ENCODE results near the gene EYA2.

EYA2 gene

DNA sequence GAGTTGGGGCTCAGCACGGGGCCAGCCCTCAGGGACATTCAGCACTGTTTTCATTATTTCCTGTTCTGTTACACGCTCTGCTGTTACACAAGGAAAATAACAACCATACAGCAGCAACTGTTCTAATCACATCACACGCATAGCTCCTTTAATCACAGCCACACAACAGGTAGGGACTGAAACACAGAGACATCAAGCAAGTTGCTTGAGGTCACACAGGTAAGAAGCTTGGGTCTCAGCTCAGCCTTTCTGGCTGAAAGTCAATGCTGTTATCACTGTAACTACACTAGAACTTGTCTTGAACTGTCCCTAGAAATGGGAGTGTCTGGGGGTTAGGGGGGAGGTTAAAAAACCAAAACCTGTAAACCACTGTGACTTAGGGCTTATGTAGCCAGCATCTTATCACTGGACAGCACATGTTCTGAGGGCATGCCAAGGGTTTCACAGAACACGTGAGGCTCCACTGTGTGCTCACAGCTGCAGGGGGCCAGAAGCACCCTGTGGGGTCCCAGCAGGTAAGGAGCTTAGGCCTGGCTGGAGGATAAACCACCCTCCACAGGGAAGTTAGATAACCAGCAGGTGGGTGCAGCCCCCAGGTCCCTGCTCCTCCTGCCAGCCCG is 146.0 kb downstream of the EYA2 start:
- DNase-seq, result no peak

DNA sequence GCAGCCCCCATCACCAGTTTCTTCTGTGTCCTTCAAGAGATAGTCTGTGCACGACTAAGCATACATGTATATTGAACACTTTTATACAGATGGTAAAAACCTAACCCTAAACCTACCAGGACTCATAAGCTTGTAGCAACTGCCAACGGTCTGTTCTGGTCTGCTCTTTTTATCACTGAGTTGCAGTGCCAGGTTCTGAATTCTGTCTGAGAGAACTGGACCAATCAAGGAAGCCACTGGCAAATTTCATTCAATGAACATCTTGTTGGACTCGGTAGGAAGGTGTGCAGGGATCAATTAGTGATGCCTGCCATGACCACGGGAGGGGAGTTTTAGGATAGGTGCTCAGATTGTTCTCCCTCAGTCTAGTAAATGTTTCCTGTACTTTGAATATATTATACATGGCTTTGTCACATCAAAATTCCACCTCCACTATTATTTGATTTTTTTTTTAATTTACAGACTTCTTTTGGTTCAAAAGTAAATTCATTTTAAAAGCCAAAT is 146.8 kb downstream of the EYA2 start:
- no peak for DNase-seq

DNA sequence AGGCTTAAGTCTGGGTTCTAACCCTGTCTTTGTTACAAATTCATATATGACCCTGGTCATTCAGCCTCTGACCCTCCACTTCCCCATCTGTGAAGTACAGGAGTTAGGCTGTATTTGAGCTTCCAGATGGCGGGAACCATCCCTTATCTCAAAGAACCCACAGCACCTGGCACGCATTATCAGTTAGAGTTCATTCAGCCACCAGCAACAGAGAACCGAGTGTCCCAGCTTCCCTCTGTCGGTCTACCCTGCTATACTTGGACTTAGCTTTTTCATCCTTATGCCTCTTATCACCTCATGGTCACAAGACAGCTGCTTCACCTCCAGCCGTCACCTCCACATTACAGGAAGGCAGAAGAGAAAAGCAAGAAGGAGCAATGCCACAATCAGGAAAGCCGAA is 147.8 kb downstream of the EYA2 start:
- DNase-seq, result no peak

DNA sequence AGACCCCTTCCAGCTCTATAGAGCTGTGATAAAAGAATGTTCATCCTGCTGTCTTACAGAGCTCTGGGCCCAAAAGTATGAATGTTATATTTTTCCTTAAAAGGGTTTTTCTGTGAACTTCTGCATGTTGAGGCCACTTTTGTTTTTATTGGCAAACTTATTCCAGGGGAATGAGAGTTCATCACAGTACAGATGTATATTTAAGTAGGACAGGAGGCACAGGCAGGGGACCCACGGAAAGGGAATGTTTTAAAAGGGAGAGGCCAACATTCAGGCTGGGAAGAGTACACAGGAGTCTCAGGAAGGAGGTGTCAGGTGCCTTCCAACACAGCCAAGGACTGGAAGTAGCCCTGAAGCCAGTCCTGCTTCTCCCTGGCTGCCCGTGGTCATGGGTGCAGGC is 148.4 kb downstream of the EYA2 start:
- no peak for DNase-seq

DNA sequence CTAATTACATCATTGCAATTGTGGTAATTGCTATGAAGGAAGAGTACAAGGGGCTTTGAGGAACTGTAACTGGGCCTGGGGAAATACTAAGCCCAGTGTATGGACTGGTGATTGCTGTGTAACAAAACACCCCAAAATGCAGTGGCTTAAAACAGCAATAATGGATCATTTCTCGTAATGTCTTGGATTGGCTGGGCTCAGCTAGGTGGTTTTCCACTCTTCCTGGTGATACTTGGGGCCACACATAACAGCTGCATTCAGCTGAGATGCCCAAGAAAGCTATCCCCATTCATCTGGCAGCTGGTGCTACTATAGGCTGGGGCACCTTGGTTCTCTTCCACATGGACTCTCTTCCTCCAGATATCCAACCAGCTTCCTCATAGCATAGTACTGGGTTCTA is 150.3 kb downstream of the EYA2 start:
- no peak for DNase-seq

DNA sequence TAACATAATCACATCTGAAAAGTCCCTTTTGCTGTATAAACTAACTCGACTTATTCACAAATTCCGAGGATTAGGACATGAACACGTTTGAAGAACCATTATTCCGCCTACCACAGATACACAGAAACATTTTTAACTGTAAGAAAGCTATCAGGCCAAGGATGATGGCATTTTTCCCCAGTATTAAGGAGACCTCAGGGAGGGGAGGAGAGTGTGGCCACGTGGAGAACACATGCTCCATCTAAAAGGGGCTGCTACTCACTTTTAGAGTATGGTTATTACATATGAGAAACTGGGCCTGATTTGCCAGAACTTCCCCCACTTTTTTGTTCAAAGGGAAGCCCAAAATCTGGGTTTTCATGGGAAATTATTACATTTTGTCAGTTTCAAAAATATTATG is 153.4 kb downstream of the EYA2 start:
- DNase-seq, result no peak

DNA sequence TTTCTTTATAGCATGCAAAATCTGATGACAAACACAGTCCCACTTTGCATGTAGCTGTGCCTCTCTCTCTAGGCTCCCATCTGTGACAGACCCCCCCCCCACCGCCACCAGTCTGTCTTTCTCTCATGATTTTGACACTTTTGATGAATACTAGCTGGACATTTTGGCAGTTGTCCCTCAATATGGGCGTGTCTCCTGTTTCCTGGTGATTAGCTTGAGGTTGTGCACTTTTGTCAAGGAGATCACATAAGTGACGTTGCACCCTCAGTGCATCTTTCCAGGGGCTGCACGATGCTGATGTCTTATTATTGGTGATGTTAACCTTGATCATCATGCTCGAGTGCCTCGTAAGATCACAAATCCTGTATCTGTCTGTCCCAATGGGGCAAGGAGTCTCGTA is 155.1 kb downstream of the EYA2 start:
- DNase-seq, result no peak

DNA sequence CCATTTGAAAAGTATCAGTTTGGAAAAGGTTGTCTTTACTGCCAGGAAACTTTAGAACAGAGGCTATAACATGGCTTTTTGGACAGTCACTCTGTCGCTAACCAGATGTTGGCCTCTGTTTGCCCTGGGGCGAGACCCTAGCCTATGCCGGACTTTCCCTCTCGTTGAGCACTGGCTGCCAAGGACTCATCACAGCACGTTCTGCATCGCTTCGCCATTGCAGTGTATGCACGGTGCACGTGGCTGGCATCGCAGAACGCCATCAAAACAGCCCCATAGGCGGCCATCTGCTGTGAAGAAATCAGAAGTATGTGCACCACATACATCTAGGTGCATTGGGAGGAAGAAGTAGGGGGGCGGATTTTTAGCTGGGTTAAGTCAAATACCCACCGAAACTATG is 156.4 kb downstream of the EYA2 start:
- no peak for DNase-seq

DNA sequence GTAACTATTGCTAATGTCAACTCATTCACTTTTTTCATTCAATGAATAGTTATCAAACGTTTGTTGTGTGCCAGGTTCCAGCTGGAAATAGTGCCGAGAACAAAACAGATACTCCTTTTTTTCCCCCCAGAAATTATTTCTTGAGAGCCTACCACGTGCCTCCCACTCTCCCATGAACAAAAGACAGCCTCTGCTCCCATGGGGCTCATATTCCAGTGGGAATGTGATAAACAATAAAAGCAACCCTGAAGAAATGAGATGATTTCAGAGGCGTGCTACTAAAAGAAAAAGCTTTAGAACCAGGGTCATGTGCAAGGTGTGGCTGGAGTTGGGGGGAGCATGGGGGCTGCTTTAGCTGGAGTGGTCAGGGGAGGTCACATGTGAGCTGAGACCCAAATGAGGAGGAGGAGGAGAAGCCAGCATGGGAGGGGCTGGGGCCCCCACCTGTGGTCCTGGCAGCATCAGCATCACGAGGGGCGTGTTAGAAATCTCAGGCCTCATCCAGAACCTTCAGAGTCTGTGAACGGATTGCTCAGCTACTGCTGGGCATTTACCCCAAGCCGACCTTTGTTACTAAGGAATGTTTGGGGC is 157.4 kb downstream of the EYA2 start:
- no peak for DNase-seq

DNA sequence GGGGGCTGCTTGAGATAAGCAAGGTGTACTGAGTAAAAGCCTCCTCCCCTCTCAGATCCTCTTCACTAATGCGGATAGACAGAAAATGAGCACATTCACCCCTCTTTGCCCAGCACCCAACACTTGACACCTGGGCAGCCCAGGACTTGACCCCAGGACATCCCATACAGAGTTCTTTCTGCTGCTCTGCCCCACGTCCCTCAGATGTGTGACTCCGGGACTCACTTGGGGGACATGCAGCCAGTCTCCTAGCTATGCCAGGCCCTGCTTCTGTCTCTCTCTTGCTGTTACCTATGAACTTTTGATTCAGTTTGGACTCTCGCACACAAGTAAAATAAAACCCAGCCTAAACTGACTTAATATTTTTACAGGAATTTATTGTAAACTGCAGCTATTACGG is 159.9 kb downstream of the EYA2 start:
- no peak for DNase-seq

DNA sequence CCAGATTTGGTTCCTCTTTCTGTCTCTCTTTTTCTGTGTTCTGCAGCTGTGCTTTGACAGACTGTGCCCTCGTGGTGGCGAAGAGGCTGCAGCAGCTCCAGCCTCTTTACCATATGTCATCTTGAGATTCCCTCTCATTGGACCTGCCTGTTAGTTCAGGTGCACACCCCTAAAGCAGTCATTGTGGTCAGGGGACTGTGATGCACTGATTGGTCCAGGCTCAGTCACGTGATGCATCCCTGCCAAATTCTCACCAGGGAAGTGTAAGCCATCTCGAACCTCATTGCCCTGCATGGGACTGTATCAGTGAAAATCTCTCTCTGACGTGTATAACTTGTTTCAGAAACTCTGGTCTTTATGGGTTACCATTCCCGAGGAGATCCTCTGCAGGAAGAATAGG is 160.3 kb downstream of the EYA2 start:
- DNase-seq, result no peak

DNA sequence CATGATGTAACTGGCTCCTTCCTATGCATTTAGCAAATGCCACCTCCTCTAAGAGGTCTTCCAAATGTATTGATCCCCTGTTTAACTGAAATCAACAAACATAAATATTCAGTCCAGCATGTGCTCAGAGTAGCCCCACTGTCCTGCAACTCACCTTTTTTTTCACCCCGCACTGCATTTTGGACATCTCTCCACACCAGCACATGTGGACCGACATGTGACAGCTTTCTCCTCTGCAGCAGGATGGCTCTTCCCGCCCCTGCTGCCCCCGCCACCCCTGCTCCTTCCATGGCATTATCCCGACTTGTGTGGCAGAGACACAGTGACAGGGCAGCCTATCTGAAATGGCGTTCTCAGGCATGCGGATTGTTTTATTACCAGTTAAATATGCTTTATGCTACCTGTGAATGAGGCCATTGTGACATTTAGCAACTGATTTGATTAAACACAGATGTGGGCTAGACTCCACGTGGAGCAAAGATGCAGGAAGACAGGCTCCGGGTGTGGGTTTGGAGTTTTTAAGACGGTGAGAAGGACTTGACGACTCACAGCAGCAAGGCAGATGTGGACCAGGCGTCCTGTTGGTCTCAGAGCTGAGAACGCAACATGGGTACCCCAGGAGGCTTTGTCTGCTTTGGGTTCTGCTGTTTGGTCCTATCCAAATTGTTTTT is 161.2 kb downstream of the EYA2 start:
- DNase-seq, result no peak

DNA sequence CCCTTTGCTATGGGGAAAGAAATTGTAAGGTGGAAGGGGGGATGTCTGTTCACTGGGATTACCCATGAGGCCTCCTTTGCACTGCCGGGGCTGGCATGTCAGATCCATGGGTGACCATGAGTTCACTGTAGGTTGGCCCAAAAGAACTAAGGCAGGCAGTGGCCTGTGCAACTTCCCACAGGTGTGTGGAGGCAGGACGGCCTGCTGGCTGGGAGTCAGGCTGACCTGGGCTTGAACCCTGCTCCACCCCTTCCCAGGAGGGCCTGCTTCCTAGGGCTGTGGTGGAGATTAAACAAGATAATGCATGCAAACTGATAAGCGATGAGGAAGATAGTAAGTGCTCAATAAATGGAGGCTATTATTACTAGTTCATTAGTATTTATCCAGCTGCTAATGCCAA is 163.0 kb downstream of the EYA2 start:
- no peak for DNase-seq

DNA sequence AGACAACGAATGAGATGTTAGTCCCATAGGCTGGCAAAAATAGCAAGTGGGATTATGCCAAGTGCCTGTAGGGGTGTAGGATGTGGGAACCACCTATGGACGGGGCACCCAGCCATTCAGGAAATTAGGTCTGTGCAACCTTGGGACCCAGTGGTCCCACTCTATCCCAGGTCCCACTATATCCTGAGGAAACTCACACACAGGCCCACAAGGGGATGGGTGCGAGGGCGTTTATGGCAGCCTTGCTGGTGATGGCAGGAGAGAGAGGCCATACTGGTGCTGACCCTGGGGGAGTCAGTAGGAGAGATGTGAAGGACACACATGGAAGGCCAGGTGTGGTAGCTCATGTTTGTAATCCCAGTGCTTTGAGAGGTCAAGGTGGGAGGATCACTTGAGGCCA is 163.6 kb downstream of the EYA2 start:
- no peak for DNase-seq

DNA sequence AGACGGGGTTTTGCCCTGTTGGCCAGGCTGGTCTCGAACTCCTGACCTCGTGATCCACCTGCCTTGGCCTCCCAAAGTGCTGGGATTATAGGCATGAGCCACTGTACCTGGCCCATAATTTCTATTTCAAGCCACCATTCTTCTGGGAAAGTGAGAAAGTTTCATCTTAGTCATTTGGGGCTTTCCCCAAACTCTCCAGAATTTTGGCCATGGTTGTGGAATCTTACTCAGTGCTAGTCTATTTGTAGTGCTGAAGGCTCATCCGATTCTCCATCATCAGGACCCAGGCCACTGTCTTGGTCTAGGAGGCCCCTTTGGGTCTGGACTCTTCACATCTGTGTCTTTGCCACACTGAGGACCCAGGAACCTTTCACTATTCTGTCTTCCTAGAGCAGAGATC is 164.9 kb downstream of the EYA2 start:
- no peak for DNase-seq

DNA sequence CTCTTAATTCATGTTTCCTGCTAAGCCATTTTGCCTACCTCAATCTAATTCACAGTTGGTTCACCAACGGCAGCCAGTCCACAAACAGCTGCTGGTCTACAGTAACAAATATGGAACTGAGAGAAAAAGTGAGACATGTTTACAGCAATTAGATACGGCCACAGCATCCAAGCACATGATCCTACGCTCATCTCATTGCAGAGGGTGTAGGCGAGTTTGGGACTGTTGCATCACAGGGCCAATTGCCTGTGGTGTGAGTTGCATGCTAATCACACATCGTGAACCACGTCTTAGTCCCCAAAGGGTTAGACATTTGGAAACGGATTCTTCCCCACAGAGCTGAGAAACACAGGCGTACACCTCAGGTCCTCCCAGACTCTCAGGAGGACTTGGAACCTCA is 166.9 kb downstream of the EYA2 start:
- DNase-seq, result no peak

DNA sequence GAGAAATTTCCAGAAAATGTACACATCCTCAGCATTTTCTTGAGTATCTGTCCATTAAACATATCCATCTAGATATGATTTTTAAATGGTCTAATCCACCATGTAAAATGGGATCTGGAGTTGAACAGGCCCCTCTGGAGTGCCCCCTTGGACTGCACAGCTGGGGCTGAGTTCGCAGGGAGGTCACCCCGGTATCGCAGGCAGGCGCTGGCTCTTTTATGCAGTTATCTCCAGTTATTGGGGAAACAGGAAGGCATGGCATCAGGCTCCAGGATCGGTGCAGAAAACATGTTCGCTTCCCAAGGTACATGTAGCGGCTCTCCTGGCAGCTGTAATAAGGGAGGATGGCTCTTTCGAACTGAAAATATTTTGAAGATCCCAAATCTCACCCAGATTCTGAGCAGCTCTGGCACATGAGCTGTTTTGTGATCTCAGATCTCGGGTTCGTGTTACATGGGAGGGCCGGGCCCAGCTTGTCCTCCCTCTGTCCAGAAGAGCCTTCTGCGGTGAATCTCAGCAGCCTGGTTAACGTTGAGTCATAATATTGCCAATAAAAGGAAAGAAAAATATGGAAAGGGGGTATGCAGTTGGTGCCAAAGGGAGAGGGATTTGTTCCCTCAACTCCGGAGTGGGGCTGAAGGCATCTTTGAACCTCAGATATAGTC is 167.7 kb downstream of the EYA2 start:
- DNase-seq, result no peak

DNA sequence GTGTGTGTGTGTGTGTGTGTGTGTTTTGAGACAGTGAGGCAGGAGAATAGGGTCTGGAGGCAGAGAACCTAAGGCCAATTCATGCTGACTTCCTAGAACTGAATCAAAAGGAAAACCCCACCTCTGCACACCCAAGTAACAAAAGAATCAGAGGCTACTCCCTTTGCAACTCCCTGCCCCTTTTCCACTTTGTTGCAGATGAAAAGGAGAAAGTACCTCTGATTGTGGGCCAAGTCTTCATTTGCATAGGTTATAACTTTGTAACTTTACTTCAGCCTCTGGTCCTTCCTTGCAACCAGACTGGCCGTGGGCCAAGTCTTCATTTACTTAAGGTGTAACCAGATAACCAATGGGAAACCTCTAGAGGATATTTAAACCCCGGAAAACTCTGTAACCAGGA is 168.8 kb downstream of the EYA2 start:
- DNase-seq, result no peak

DNA sequence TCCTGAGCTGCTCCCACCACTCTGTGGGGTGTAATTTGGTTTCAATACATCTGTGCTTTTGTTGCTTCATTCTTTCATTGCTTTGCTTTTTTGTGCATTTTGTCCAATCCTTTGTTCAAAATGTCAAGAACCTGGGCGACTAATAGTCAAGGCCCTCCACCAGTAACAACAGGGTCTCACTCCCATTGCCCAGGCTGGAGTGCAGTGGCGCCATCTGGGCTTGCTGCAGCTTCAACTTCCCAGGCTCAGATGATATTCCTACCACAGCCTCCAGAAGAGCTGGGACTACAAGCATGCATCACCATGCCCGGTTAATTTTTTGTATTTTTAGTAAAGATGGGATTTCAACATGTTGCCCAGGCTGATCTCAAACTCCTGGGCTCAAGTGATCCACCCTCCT is 169.2 kb downstream of the EYA2 start:
- no peak for DNase-seq

DNA sequence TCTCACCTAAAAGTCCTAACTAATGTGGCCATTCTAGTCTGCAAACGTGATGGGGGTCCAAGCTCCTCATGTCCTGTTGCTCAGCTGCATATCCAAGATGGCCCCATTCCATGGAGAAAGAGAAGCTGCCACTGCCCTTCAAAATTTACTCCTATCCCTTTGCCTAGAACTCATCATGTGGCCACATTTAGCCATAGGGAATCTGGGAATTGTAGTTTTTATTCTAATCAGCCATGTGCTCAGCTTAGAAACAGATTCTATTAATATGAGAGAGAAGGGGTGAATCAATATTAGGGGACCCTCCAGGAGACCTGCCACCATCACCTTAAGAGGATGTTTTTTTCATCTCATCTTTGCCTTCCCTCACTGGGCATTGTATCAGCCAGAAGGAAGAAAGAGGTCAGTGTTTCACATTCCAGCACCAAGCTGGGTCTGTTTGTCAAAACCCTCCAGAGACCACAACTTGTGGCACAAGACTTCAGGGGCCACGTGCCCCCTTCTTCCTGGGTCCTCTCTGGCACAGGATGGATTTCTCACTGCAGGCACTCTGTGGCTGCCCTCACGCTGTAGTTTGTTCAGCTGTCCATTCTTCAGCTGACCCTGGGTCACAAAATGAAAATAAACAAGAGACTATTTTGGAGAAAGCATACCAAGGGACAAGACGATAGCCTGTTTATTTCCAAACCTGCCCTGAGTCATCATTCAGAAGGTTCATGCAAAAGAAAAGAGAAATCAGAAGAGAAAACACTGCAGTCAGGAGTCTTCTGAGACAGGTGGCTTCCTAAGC is 172.0 kb downstream of the EYA2 start:
- DNase-seq, result no peak

DNA sequence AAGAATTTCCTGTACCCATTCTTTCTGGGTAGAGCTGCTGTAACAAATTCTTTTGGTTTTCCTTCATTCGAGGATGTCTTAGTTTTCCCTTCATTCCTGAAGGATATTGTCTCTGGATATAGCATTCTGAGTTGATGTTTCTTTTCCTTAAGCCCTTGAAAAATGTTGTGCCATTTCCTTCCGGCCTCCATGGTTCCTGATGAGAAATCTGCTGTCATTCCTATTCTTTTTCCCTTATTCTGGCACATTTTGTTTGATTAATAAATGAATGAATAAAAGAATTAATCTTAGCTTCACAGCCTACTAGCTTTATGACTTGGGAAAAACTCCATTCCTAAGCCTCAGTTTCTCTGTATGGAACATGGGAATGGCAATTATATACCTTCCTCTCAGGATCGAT is 173.1 kb downstream of the EYA2 start:
- no peak for DNase-seq

DNA sequence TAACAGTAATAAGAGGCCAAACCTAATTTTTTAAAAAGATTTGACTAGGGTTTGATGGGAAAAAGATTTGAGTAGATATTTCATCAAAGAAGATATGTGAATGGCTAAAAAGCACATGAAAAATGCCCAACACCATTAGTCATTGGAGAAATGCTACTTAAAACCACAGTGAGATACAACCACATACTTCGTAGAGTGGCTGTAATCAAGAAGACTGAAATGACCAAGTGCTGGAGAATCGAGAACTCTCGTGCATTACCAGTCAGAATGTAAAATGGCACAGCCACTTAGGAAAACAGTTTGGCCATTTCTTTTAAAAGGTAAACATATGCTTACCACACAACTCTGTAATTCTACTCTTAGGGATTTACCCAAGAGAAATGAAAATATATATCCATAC is 175.5 kb downstream of the EYA2 start:
- no peak for DNase-seq

DNA sequence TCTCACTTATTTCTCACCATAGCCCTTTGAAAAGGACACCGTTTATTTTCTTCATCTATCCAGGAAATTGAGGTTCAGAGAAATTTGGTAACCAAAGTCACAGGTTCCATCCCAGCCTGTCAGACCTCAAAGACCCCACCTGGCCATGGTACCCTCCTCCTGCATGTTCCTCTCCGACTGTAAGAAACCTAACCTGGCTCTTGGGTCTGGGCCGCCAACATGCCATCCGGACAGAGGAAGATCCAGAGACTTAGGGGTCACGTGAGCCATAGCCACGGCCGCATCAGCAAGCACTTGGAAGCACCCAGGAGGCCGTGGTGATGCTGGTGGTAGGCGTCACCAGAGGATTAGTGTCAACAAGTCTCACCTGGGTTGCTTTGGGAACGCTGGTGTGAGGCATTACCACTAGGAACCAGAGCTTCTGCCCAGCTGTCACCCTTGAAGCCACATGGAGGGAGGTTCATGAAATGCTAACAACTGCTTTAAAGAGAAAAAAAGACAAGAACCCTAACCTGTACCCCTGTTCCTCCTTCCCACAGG is 177.1 kb downstream of the EYA2 start:
- DNase-seq, result no peak

All from T-helper 9 cell (primary cell).